GM19035 (cell line): ENCODE results near the gene RAB4B.
"Not testable (repeated sequence)": the region's sequence is repeated elsewhere in the genome, so short reads cannot be mapped to it uniquely, and the experiment has no call there.

Experiments used
- ATAC-seq: cut with Tn5 transposase; IDR thresholded peaks from one replicate; pipeline ENCODE4 v1.9.1; 2021; ENCODE audit not compliant: unreplicated experiment

RAB4B gene

DNA sequence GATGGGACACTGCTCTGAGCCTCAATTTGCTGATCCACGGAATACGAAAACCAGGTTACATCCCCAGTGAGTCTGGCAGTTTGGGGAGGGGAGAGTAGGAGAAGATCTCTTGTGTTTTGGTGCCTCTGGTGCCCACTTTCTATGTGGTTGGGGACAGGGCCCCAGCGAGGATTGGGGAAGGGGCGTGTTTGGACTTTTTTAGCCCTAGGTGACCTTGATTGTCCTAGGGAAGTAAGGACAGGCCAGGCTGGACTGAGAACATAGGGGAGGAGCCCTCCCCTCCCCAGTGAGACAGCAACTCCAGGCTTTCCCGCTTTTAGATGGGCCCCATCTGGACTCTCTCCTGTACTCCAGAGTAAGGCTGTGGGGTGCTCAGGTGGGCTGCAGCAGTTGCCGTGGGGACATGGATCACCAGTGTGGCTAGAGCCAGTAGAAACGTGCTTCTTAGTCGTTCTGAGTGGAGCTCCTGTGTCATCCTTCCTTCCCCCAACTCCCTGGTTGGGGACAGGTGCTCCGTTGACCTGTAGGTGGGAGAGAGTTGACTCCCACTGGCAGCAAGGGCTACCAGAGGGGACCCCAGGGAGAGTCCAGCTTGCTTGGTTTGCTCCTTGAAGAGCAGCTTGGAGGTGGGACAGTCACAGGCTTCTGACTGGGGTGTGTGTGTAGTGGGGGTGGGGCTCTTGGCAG is 25.3 kb downstream of the RAB4B start:
- ATAC-seq, result no peak

- ATAC-seq, result no peak
These were observed 26.1 kb downstream of the RAB4B start for GRCh38 chr19:40803857-40804782.

- ATAC-seq, result no peak
These were observed 26.8 kb downstream of the RAB4B start for GRCh38 chr19:40804783-40805242.

- no peak for ATAC-seq
These were observed 27.3 kb downstream of the RAB4B start for GRCh38 chr19:40805258-40805868.

DNA sequence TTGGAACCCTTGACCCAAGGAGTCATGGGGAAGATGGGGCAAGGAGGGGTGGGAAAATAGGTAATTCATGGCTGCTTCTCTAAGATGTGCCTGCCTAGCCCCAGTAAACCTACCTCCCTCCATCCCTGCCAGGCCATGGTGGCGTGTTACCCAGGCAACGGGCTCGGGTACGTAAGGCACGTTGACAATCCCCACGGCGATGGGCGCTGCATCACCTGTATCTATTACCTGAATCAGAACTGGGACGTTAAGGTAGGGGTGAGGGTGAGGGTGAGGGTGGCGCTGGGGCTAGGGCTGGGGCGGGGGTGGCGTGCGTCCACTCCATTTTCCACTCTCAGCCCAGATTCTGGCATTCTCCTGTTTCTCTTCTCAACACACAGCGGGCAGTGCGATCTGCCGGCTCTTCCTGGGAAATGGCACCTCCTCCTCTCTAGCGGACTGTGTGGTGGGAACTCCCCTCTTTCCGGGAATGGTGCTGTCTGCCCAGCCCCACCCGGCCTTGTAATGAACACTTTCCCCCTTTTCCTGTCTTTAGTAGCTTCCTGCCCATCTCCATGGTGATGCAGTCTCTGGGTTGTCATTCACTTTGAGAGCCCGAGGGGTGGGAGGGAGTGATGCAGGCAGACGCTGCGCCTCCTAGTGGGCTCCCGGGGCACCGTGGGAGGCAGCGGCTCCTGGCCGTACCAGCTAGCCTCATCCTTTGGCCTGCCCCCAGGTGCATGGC is 28.5 kb downstream of the RAB4B start:
- no peak for ATAC-seq

GRCh38 chr19:40807147-40808020 is 29.3 kb downstream of the RAB4B start:
- no peak for ATAC-seq

GRCh38 chr19:40808021-40808325 is 29.9 kb downstream of the RAB4B start:
- no peak for ATAC-seq

GRCh38 chr19:40808497-40808896 is 30.4 kb downstream of the RAB4B start:
- ATAC-seq, result no peak

GRCh38 chr19:40809358-40810086 is 31.5 kb downstream of the RAB4B start:
- no peak for ATAC-seq

GRCh38 chr19:40810160-40810559 is 32.1 kb downstream of the RAB4B start:
- ATAC-seq, result no peak

- peak; percentile 61 for ATAC-seq
These were observed 32.8 kb downstream of the RAB4B start for GRCh38 chr19:40810649-40811408.

- no peak for ATAC-seq
These were observed 33.7 kb downstream of the RAB4B start for GRCh38 chr19:40811478-40812341.

DNA sequence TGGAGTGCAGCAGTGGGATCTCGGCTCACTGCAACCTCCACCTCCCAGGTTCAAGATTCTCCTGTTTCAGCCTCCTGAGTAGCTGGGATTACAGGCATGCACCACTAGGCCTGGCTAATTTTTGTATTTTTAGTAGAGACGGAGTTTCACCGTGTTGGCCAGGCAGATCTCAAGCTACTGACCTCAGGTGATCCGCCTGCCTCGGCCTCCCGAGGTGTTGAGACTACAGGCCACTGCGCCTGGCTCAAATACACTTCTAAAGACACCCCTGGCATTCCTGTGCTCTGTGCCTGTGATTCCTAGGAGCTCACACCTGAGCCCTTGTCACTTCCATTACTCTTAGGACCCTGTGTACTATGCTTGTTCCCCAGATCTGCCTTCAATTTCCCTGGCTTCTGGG is 34.5 kb downstream of the RAB4B start:
- not testable (repeated sequence) for ATAC-seq

- no peak for ATAC-seq
These were observed 35.1 kb downstream of the RAB4B start for GRCh38 chr19:40813182-40813581.

DNA sequence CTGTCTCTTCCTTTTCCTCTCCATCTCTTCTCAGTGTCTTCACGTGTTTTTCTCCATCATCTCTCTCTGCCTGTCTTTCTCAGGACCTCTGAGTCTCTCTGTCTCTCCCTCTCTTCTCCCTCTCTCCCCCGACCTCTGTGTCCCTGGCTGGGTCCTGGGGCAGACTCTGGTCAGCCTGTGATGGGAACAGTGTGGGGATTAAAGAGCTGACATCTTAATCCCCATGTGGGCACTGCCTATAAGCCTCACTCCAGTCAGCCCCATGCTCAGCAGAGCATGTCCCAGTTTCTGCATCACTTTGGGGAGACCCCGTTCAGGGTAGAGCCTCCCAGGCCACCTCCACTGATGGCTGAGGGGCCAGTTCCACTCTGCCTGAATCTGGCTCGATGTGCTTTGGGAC is 37.2 kb downstream of the RAB4B start:
- no peak for ATAC-seq

- ATAC-seq, result not testable (repeated sequence)
These were observed 40.7 kb downstream of the RAB4B start for GRCh38 chr19:40818480-40819399.
